Stimulated activated CD4-positive, alpha-beta T cell treated with anti-CD3 and anti-CD28 coated beads, Interleukin-1b, Interleukin-23, amount 100 ng/mL, for 48 hours (primary cell): ENCODE data around the gene CYP3A5.

Experiments used
- DNase-seq: peaks from one replicate; pipeline ENCODE4 v3.0.0-alpha.2; 2020

The CYP3A5 gene

GRCh38 chr7:99605527-99605926 is 74.3 kb downstream of the CYP3A5 start:
- DNase-seq = no peak

DNA sequence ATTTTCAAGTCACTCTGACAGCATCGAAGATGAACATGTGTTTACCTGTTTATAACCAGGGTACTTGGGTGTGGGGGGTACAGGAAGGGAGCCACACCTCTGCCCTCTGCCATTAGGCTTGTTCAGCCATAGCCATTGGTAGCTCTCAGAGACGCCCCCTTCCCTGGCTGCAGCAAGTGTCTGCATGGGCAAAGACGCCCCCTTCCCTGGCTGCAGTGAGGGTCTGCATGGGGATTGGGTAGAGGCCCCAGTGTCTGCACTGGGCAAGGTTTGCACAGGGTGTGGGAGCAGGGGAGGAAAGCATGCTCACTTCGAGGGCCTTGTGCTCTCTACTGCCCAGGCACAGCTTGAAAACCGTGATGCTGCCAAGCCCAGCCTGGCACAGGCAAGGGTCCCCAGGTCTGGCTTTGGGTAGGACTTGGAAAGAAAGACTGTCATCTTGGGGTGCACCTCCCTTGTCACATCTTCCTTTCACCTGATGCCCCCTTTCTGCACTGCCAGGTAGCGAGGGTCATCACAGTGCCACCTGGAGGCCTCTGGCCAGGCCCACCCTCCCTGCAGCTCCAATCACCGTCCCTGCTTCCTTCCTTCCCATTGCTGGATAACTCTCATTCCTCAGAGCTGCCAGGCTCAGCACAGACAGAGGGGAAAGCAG is 78.0 kb downstream of the CYP3A5 start:
- DNase-seq = no peak

DNA sequence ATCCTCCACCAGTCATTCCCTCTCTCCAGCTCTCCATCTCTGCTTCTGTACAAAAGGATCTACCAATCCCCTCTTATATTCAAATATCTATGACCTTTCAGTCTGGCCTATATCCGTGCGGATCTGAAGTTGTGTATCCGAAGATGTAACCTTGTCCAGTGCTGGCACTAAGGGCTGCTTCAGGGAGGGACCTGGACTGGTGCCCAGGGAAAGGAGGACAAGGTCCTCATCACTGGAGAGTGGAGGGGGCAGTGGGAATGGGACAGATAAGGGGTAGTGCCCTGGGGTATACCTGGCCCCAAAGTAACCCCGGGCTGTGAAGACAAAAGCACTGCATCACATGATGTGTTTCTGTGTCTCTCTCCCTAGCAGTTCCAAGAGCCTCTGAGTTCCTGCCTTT is 80.0 kb downstream of the CYP3A5 start:
- no peak for DNase-seq
